Stimulated activated naive CD8-positive, alpha-beta T cell treated with anti-CD3 and anti-CD28 coated beads, Interleukin-15, amount 100 ng/mL, for 72 hours (primary cell): ENCODE data around the gene SMIM41.

Source experiments
- ATAC-seq: fragments of 150-1000 bp; cut with Tn5 transposase; 2 replicates; pipeline ENCODE4 v1.10.0; 2021; ENCODE audit warnings: mild to moderate bottlenecking, moderate library complexity
- DNase-seq, 2 donors: peaks; one replicate each; pipeline ENCODE4 v3.0.0; 2021 to 2022
- H3K27ac Mint-ChIP-seq, 2 donors: one replicate each; pipeline ENCODE4 v1.8.0; 2022; ENCODE audit warnings: mild to moderate bottlenecking in 2 of 2, mixed read lengths in 2 of 2, moderate library complexity in 2 of 2
- H3K27me3 Mint-ChIP-seq: one replicate; pipeline ENCODE4 v1.8.0; 2022; ENCODE audit warnings: mixed read lengths
- H3K4me1 Mint-ChIP-seq: one replicate; pipeline ENCODE4 v1.8.0; 2022; ENCODE audit warnings: mild to moderate bottlenecking, mixed read lengths
- H3K4me3 Mint-ChIP-seq, 2 donors: one replicate each; pipeline ENCODE4 v1.8.0; 2022; ENCODE audit warnings: mild to moderate bottlenecking in 2 of 2, mixed read lengths in 2 of 2, moderate library complexity in 1 of 2
- H3K9me3 Mint-ChIP-seq, 2 donors: one replicate each; pipeline ENCODE4 v1.8.0; 2022; ENCODE audit warnings: mixed read lengths in 2 of 2

SMIM41 gene

DNA sequence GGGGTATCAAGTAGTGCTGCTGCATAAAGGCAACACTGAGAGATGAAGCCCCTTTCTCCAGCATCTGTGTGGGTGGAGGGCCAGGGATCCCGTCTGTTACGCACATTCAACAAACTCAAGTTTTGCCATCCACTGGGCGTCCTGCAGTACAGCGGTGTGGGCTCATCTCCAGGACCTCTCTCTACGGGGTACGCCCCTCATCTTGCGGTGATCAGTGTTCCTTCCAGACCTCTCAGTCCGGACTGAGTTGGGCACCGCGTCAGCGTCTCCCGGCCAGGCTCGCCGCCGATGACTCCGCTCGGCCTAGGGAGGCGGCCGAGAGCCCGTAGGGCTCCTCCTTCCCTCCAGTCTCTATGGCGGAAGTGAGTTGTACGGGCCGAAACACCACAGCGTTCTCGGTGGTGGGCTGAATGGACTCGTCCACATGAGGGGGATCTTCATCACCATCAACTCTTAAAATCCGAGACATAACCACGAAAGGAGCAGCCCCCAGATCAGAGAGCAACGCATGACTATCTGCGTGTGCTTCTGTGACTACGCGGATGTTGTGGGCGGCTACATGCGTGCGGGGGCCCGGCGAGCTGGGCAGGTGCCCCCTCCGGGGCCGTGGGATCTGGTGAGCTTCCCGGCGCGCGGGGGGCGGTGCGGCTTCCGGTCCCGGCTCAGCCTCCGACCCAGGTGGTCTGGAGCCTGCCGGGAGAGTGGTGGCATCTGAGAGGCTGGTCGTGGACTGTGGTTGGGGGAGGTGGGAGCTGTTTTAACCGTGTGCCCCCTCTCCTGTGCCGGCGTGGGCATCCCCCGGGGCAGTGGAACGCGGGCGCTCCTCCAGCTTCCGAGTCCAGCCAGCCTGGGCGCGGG is 9.9 kb upstream of the SMIM41 start, which contains the start of gene ATG101:
ATG101 (plus strand) TSS at position 652 of the 858 bp plus-strand sequence. CDS start 3,673 bp downstream, outside the sequence.
- peak within 1 kb of the TSS; percentile 99 to 100 for H3K27ac Mint-ChIP-seq
- peak; percentile 89 to 92 for DNase-seq
- peak; percentile 98 for ATAC-seq
- H3K27me3 Mint-ChIP-seq, result no peaks in the 10 kb centered on the region
- H3K4me1 Mint-ChIP-seq, result peaks cover 53% of the 10 kb centered on the region
- no peaks in the 10 kb centered on the region for H3K9me3 Mint-ChIP-seq
- H3K4me3 Mint-ChIP-seq, result peak within 1 kb of the TSS; percentile 89

DNA sequence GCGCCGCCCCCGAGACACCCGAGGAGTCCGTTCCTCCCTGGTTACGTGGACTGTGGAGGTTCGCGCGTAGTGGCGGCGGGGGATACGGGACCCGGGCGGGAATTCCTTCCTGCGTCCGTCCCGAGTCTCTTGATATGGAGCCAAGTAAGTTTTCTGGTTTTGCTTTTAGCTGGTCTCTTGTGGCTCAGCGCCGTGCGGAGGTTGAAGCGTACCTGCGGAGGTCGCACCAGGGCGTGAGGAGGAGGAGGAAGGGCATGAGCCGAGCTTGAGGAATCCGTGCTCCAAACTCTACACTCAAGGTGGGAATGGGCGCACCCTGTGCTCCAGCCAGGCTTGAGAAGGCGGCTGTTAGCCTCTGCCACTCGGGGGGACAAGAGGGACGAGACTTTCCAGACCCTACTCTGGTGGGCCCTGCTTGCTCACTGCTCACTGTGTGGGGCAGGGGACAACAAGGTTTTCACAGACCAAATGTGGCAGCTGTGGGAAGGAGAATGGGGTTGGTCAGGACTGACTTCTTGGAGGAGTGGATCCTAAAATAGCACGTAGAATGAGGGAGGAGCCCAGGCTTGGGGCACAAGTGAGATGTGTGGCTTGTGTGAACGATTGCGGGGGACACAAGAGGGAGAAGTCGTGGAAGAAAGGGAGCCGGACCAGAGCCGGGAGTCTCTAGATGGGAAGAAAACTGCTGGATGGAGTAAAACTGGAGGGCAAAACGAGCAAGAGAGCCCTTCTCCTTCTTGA is 9.1 kb upstream of the SMIM41 start:
- Mint-ChIP-seq H3K27me3 (no peaks in the 10 kb centered on the region), H3K4me1 (peaks cover 53% of the 10 kb centered on the region), H3K9me3 (no peaks in the 10 kb centered on the region), H3K4me3 (peak overlapping the region; percentile 89), H3K27ac (peak overlapping the region; percentile 99 to 100)
- DNase-seq (no peak), ATAC-seq (peak; percentile 5)

DNA sequence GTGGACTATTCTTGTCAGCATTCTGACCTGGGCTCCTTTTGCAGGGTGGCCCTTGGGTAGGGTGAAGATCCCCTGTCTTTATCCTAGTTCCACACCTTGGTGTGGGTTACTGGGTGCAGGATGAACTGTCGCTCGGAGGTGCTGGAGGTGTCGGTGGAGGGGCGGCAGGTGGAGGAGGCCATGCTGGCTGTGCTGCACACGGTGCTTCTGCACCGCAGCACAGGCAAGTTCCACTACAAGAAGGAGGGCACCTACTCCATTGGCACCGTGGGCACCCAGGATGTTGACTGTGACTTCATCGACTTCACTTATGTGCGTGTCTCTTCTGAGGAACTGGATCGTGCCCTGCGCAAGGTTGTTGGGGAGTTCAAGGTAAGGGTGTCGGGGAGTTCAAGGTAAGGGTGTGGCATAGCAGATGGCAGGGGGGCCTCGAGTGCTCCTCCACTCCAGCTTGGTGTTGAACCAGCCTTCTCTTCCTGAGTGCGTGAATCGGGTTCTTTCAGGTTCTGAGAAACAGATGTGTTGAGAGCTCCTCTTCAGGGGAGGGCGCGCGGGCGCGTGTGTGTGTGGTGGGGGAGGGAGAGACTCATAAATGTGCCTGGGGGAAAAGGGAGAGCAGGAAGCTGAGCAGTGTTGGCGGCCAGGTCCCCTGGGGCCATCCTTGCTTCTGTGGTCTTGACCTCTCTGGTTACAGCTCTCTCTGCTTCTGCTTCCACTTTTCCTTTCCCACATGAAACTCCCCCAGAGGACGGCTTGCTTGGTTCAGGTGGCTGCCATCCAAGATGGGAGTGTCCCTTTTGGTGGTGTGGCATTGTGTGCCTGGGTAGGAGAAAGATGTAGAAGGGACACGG is 5.7 kb upstream of the SMIM41 start:
- no peak for ATAC-seq
- DNase-seq, result no peak
- no peaks in the 10 kb centered on the region for H3K27me3 Mint-ChIP-seq
- peak overlapping the region in 1 of 2 donors; percentile 9 for H3K4me3 Mint-ChIP-seq
- H3K27ac Mint-ChIP-seq, result peak overlapping the region; percentile 3 to 27
- peaks cover 44% of the 10 kb centered on the region for H3K4me1 Mint-ChIP-seq
- no peaks in the 10 kb centered on the region for H3K9me3 Mint-ChIP-seq

- Mint-ChIP-seq H3K27me3 (no peaks in the 10 kb centered on the region), H3K9me3 (no peaks in the 10 kb centered on the region), H3K4me3 (no peak overlapping the region), H3K27ac (no peak overlapping the region), H3K4me1 (peaks cover 43% of the 10 kb centered on the region)
- DNase-seq, result no peak
- ATAC-seq, result no peak
These were observed 4.4 kb upstream of the SMIM41 start for GRCh38 chr12:52074971-52075724.

- no peak overlapping the region for H3K27ac Mint-ChIP-seq
- H3K27me3 Mint-ChIP-seq, result no peaks in the 10 kb centered on the region
- H3K4me1 Mint-ChIP-seq, result peaks cover 41% of the 10 kb centered on the region
- no peaks in the 10 kb centered on the region for H3K9me3 Mint-ChIP-seq
- ATAC-seq, result no peak
- no peak for DNase-seq
- no peak overlapping the region for H3K4me3 Mint-ChIP-seq
These were observed 2.7 kb upstream of the SMIM41 start for GRCh38 chr12:52076811-52077210.

DNA sequence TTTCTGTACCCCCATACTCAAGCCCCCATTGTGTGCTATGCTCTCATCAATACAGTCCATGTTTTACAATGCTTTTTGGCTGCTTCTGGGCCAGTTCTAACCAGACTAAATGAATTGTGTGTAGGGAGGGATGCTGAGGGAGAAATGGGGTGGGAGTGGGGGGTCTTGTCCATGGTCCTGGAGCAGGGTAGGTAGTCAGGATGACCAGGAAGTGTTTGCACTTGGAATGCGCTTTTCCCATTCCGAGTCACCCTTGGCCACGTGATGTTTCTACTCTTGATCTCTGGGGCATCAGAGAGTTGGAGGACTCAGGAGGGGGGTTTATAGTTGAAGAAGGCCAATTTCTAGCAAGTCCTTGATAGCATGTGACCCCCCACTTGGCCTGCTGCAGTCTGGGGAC is 1.2 kb upstream of the SMIM41 start:
- H3K4me3 Mint-ChIP-seq, result no peak overlapping the region
- H3K9me3 Mint-ChIP-seq, result no peaks in the 10 kb centered on the region
- no peak for ATAC-seq
- no peaks in the 10 kb centered on the region for H3K27me3 Mint-ChIP-seq
- peaks cover 32% of the 10 kb centered on the region for H3K4me1 Mint-ChIP-seq
- H3K27ac Mint-ChIP-seq, result no peak overlapping the region
- no peak for DNase-seq

- peaks cover 25% of the 10 kb centered on the region for H3K4me1 Mint-ChIP-seq
- ATAC-seq, result no peak
- H3K27ac Mint-ChIP-seq, result peak overlapping the region in 1 of 2 donors; percentile 95
- no peak for DNase-seq
- no peaks in the 10 kb centered on the region for H3K9me3 Mint-ChIP-seq
- H3K27me3 Mint-ChIP-seq, result no peaks in the 10 kb centered on the region
- no peak overlapping the region for H3K4me3 Mint-ChIP-seq
These were observed 1.1 kb downstream of the SMIM41 start for GRCh38 chr12:52080403-52081251.

DNA sequence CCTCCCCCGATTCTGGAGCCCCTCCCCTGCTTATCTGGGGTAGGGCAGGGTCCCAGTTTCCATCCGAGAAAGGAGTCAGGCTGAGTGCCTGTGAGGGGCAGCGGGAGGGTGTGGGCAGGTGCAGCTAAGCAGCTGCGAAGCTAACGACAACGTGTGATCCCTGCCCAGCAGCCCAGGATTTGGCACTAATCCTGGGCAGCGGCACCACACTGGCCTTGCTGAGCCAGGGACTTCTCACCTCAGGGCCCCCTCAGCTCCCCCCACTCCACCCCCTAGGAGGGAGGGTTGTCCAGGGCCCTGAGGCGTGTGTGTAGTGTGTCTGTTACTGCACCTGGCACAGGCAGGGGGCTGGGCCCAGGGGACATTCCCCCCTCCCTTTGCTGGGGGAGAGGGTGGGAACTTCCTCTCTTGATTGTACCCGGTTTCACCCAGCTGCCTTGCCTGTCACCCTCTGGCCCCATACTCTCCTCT is 1.8 kb downstream of the SMIM41 start:
- Mint-ChIP-seq H3K9me3 (no peaks in the 10 kb centered on the region), H3K4me3 (no peak overlapping the region), H3K27me3 (no peaks in the 10 kb centered on the region), H3K27ac (no peak overlapping the region), H3K4me1 (peaks cover 25% of the 10 kb centered on the region)
- DNase-seq (no peak), ATAC-seq (peak; percentile 36)

DNA sequence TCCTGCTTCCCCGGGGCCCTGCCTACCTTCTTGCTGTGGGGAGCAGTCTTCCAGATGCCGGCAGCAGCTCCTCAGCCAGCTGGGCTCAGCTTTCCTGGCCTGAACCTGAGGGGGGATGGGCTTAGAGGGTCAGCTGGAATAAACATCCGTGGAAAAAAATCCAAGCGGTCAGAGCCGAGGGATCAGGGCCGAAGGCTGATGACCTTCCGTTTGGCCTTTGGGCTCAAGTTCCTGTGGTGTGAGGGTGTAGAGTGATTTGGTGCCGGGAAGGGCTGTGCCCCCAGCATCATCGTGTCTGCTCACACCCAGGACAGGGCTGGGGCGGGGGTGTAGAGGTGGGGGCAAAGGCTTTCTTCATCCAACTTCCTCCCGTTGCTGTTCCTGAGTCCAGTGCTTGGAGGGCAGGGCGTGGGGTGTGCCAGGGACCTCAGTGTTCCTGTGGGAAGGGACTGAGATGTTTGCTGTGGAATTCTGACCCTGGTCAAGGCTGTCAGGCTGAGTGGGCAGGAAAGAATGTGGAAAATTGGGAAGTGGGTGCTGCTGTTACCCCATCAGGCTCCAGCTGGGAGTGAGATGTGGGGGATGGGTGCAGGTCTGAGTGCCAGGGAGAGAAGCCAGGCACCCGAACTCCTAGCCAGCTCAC is 2.6 kb downstream of the SMIM41 start:
- H3K27ac Mint-ChIP-seq, result peak overlapping the region in 1 of 2 donors; percentile 91
- ATAC-seq (no peak), DNase-seq (no peak)
- peaks cover 25% of the 10 kb centered on the region for H3K4me1 Mint-ChIP-seq
- no peaks in the 10 kb centered on the region for H3K9me3 Mint-ChIP-seq
- no peak overlapping the region for H3K4me3 Mint-ChIP-seq
- H3K27me3 Mint-ChIP-seq, result peaks cover 5% of the 10 kb centered on the region

DNA sequence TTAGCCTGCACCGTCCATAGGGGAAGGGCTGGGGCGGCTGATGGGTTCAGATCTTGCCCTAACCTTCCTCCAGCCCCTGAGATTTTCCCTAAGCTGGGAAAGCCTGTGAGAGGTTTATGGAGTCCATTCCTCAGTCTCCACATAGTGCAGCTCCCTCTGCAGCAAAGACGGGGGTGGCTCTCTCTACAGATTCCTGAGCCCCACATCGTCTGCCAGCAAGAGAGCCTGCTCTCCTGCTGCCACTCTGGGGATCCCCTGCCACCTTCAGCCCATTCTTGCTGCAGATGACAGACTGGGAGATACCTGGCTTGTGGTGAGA is 3.1 kb downstream of the SMIM41 start:
- DNase-seq (no peak), ATAC-seq (no peak)
- Mint-ChIP-seq H3K4me3 (no peak overlapping the region), H3K9me3 (no peaks in the 10 kb centered on the region), H3K4me1 (peaks cover 25% of the 10 kb centered on the region), H3K27me3 (peaks cover 10% of the 10 kb centered on the region), H3K27ac (no peak overlapping the region)

GRCh38 chr12:52082988-52083637 is 3.6 kb downstream of the SMIM41 start:
- Mint-ChIP-seq H3K27me3 (peaks cover 15% of the 10 kb centered on the region), H3K27ac (peak overlapping the region; percentile 36 to 81), H3K9me3 (no peaks in the 10 kb centered on the region), H3K4me1 (peaks cover 25% of the 10 kb centered on the region), H3K4me3 (no peak overlapping the region)
- DNase-seq, result peak; percentile 72
- ATAC-seq, result peak; percentile 72

DNA sequence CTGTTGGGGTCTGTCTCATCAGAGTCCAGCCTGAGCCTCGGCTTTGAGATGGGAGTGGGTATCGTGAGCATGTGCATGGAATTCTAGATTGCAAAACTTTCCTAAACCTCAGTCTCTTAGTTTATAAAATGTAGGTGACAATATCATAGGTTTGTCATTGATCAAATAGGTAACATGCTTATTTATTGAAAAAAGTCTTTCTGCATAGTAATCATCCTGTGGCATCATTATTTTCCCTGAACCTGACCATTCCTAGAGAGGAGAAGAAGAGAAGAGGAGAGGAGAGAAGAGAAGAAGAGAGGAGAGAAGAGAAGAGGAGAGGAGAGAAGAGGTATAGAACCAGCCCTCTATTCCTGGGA is 4.1 kb downstream of the SMIM41 start:
- Mint-ChIP-seq H3K27me3 (peaks cover 20% of the 10 kb centered on the region), H3K4me1 (peaks cover 25% of the 10 kb centered on the region)

DNA sequence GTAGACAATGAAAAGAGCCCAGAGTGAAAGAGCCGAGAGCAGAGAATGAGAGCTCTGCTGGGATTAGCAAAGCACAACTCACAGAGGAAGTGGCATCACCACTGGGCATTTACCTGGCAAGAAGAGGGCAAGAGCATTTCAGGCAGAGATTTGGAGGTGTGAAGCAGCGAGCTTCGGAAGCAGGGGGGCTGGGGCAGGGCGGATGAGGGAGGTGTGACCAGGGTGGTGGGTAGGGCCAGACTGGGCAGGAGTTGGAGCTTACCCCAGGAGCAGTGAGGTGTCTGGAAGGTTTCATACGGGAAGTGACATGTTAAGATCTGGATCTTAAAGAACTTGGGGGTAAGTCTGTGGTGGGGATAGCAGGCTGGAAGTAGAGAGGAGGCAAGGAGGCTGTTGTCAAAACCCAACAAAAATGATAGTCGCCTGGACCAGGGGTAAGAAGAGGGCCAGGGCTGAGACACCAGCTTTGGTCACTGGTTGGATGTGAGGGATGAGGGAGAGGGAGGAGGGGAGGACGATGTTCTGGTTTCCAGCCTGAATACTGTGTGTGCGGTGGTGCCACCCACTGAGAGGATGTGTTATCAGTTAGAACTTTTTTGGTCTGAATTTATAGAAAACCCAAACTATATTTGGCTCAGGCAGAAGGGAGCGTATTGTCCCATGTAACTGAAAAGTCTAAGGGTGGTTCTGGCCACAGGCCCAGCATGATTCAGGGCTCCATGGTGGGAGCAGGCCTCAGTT is 5.2 kb downstream of the SMIM41 start:
- Mint-ChIP-seq H3K9me3 (no peaks in the 10 kb centered on the region), H3K27ac (no peak overlapping the region), H3K4me1 (peaks cover 25% of the 10 kb centered on the region), H3K4me3 (no peak overlapping the region), H3K27me3 (peaks cover 30% of the 10 kb centered on the region)
- DNase-seq (no peak), ATAC-seq (no peak)

More for the DNA sequence above, 4.1 kb downstream of the SMIM41 start:
- Mint-ChIP-seq H3K27ac (peak overlapping the region; percentile 36 to 81), H3K9me3 (no peaks in the 10 kb centered on the region), H3K4me3 (no peak overlapping the region)
- ATAC-seq (no peak), DNase-seq (no peak)
